GM19467 (cell line): ENCODE measurements around the gene MAMDC2.

Experiments used
- ATAC-seq: cut with Tn5 transposase; IDR thresholded peaks from one replicate; pipeline ENCODE4 v1.9.1; 2021; ENCODE audit warnings: mild to moderate bottlenecking, moderate library complexity; ENCODE audit not compliant: unreplicated experiment

MAMDC2 gene

DNA sequence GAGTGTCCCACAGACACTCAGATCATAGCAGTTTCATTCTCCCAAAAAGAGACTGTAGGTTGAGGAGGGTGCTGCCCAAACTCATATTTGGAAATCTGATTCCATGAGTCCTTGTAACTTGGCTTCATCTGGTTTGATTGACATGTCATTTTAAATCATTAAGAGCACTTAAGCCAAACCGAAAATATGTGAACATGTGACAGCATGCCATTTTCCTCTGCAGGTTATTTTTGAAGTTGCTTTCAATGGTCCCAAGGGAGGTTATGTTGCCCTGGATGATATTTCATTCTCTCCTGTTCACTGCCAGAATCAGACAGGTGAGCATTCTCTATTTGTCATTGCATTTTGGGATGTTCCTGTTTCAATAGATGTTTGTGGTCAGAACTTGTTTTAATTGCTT is 87.6 kb downstream of the MAMDC2 start:
- ATAC-seq: no peak

DNA sequence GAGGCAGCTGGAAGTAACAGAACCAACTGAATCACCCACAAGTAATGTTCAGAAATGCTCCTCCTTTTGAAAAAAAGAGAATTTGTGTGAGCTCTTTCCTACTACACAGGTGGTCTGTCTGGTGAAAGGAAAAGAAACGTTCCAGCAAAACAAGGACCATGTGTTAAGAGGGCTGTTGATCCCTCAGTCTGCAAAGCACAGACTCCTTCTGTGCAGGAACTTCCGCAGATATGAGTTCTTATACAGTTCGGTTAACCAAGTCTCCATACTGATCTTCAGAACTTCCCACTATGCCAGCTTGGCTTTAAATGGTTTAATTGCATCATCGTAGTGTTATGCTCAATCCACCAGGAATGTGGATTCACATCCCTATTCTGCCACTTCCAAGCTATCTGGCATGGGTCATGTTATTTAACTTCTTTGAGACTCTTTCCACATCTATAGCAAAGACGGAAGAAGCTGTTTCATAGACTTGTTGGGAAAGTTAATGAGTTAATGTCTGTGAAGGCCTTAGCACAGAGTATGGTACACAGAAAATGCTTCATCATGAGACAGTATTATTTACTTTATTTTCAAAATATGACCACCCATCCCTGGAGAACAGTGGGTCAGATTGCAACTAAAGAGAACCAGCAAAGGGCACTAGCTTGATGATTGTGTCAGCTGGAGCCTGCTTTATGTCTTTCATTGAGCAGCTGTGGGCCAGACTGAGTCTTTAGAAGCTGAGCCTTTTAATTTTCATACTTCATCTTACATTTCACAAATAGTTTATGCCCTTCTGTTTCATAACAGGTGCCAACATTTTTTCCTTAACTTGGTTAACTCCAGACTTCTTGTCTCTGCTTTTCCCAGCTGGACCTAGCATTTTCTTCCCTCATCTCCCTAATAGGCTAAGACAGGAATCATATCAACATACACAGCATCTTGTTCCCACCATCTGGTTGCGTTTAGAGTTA is 89.9 kb downstream of the MAMDC2 start:
- ATAC-seq: no peak

DNA sequence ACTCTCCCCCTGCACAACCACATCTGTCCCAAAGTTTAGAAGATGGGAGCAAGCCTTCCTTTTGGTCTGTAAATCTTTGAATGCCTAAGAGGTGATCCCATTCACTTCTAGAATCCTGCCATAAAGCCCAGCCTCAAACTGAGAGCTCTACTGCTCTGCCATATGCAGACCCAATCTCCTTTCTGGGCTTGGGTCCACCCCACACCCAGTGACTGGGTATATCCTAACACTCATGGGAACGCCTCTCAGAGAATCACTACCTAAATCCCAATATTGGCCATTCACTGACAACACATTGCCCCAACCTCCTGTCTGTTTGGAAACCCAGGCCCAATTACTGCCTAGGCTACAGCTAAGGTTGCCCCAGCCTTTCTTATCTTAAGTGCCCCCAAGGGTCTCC is 90.7 kb downstream of the MAMDC2 start:
- ATAC-seq: no peak

- ATAC-seq: no peak
Measured at GRCh38 chr9:70135176-70135575, 91.5 kb downstream of the MAMDC2 start.

- ATAC-seq: no peak
Measured at GRCh38 chr9:70136632-70137031, 93.0 kb downstream of the MAMDC2 start.

- no peak for ATAC-seq
Measured at GRCh38 chr9:70137577-70137976, 93.9 kb downstream of the MAMDC2 start.

DNA sequence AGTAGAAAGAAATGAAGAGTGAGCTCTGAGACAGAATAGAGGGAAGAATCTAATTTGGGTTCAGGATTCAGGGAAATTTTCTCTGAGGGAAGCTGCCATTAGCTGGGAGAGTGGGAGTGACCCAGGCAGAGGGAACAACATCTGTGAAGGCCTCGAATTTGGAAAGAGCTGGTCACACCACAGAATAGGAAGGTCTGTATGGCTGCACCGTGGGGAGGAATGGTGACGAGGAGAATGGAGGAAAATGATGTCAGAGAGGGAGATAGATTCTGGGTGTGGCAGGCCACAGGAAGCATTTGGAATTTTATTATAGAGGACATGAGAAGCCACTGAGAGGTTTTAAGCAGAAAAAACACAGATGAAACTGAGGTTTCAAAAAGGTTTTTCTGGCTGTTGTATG is 98.5 kb downstream of the MAMDC2 start:
- ATAC-seq: no peak

GRCh38 chr9:70143394-70144130 is 99.9 kb downstream of the MAMDC2 start:
- ATAC-seq: no peak

GRCh38 chr9:70144131-70144503 is 100.5 kb downstream of the MAMDC2 start:
- no peak for ATAC-seq

- no peak for ATAC-seq
Measured at GRCh38 chr9:70145981-70146380, 102.3 kb downstream of the MAMDC2 start.

GRCh38 chr9:70147196-70147595 is 103.5 kb downstream of the MAMDC2 start:
- no peak for ATAC-seq

- no peak for ATAC-seq
Measured at GRCh38 chr9:70147651-70148050, 104.0 kb downstream of the MAMDC2 start.

GRCh38 chr9:70152350-70152749 is 108.7 kb downstream of the MAMDC2 start:
- no peak for ATAC-seq

DNA sequence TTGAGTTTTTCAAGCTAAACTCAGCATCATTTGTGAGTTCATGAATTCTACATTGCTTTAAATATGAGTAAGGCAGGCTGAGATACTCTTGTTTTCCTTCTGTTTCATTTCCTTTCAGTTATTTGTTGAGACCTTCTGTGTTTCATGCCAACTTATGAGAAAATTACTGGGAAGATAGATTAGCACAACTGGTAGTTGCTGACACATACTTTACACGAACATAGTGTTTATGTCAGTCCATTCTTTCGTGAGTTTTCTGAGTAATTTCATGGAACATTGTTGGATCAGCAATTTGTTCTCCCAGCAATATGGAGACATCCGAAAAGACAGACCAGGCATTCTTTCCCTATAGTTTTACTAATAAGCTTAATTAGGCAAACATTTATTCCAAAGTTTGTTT is 113.1 kb downstream of the MAMDC2 start:
- ATAC-seq: no peak

- no peak for ATAC-seq
Measured at GRCh38 chr9:70159630-70160029, 116.0 kb downstream of the MAMDC2 start.

- no peak for ATAC-seq
Measured at GRCh38 chr9:70160686-70161600, 117.3 kb downstream of the MAMDC2 start.

GRCh38 chr9:70165006-70165602 is 121.5 kb downstream of the MAMDC2 start:
- no peak for ATAC-seq

GRCh38 chr9:70168521-70168920 is 124.9 kb downstream of the MAMDC2 start:
- no peak for ATAC-seq

DNA sequence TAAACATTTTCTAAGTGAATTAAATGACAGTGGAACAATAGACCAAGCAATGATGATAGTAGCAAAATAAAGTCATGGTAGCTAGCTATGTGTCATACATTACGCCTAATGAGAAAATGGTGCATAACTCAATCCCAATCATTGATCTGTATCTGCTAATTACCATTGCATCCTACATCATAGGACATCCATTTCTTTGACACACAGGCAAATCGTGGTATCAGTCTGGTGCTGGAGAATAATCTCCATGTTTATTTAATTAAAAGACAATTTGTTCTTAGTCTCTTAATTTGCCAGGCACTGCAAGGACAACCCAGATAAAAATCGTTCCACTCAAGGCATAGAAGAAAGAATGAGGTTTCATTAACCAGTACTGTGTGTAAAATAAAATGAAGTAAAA is 125.6 kb downstream of the MAMDC2 start:
- ATAC-seq: no peak

GRCh38 chr9:70170151-70170790 is 126.6 kb downstream of the MAMDC2 start:
- ATAC-seq: no peak
